HG02798 (cell line): ENCODE measurements around the gene ZNF629.

ENCODE experiments used
- ATAC-seq: cut with Tn5 transposase; IDR thresholded peaks from one replicate; pipeline ENCODE4 v1.9.1; 2021; ENCODE audit warnings: mild to moderate bottlenecking; ENCODE audit not compliant: unreplicated experiment, poor library complexity

The ZNF629 gene

GRCh38 chr16:30768583-30769181, 18.3 kb downstream of the ZNF629 start:
- ATAC-seq, result no peak

- no peak for ATAC-seq
Measured at GRCh38 chr16:30767767-30768465, 19.1 kb downstream of the ZNF629 start.

- ATAC-seq, result no peak
Measured at GRCh38 chr16:30766933-30767284, 20.1 kb downstream of the ZNF629 start.

GRCh38 chr16:30766206-30766932, 20.6 kb downstream of the ZNF629 start:
- no peak for ATAC-seq

- ATAC-seq, result no peak
Measured at GRCh38 chr16:30764816-30765465, 22.1 kb downstream of the ZNF629 start.

- no peak for ATAC-seq
Measured at GRCh38 chr16:30764086-30764485, 22.9 kb downstream of the ZNF629 start.

- no peak for ATAC-seq
Measured at GRCh38 chr16:30762991-30763725, 23.8 kb downstream of the ZNF629 start.

GRCh38 chr16:30761928-30762902, 24.8 kb downstream of the ZNF629 start, which contains the start of the genes CFAP119 and RNF40:
Gene CFAP119, minus strand, starts transcription at chr16:30762062. Its CDS starts 314 bp downstream, at chr16:30761748.
Gene RNF40, plus strand, starts transcription at chr16:30762322. Its CDS starts 224 bp downstream, at chr16:30762546.
- ATAC-seq, result peak; percentile 91

- ATAC-seq, result peak; percentile 30
Measured at GRCh38 chr16:30761427-30761927, 25.5 kb downstream of the ZNF629 start.

GRCh38 chr16:30760577-30761426, 26.2 kb downstream of the ZNF629 start:
- no peak for ATAC-seq

GRCh38 chr16:30760001-30760559, 26.9 kb downstream of the ZNF629 start:
- no peak for ATAC-seq

- ATAC-seq, result no peak
Measured at GRCh38 chr16:30758988-30759491, 28.0 kb downstream of the ZNF629 start.

GRCh38 chr16:30757316-30757715, 29.7 kb downstream of the ZNF629 start:
- ATAC-seq, result no peak

GRCh38 chr16:30756781-30757100, 30.3 kb downstream of the ZNF629 start:
- ATAC-seq, result no peak

- ATAC-seq, result no peak
Measured at GRCh38 chr16:30755955-30756780, 30.8 kb downstream of the ZNF629 start.

- no peak for ATAC-seq
Measured at GRCh38 chr16:30753596-30753995, 33.4 kb downstream of the ZNF629 start.
